Renal pelvis (tissue), 4 donors: ENCODE data around the gene NUMB. TPM values are rescaled to one million over a fixed set of nuclear protein-coding genes. Genes with fewer than 3 reads are reported as not detected.

Experiments
- DNase-seq: peaks from one replicate; pipeline ENCODE4 v3.0.0-alpha.2; 2013
- polyA plus RNA-seq, 3 donors: library from polyadenylated mRNA; unstranded; fragments of 120-200 nt; gene quantifications; one replicate each; pipeline ENCODE4 v1.2.1, GENCODE V29; 2013; ENCODE audit not compliant: insufficient read length in 3 of 3

Gene NUMB
- polyA plus RNA-seq, 3 donors = 76.6 to 127 (median 104) TPM

GRCh38 chr14:73234586-73235394, 223.6 kb downstream of the NUMB start:
- DNase-seq = no peak

GRCh38 chr14:73234029-73234428, 224.3 kb downstream of the NUMB start:
- DNase-seq = no peak

GRCh38 chr14:73233564-73233963, 224.8 kb downstream of the NUMB start:
- no peak for DNase-seq

GRCh38 chr14:73232984-73233383, 225.4 kb downstream of the NUMB start:
- no peak for DNase-seq

- no peak for DNase-seq
These were observed 226.1 kb downstream of the NUMB start for GRCh38 chr14:73231981-73232851.

- no peak for DNase-seq
These were observed 228.3 kb downstream of the NUMB start for GRCh38 chr14:73230051-73230450.

GRCh38 chr14:73227812-73228781, 230.2 kb downstream of the NUMB start:
- no peak for DNase-seq

- DNase-seq = no peak
These were observed 232.8 kb downstream of the NUMB start for GRCh38 chr14:73225496-73225895.

Other genes with a start within 250 kb of the NUMB start
- gene PAPLN, start 221.0 kb downstream of the NUMB start, polyA plus RNA-seq = 10 to 100 TPM; 19.6 to 40.8 (median 35.3) TPM
- 10 to 100 TPM; 11.3 to 12.8 (median 11.6) TPM for gene RIOX1, start 32.4 kb upstream of the NUMB start, polyA plus RNA-seq
- gene ACOT1, start 78.6 kb upstream of the NUMB start, polyA plus RNA-seq = 10 to 100 TPM; 10.4 to 13.9 (median 12.1) TPM
- gene HEATR4, start 100.4 kb upstream of the NUMB start, polyA plus RNA-seq = 1 to 10 TPM; 1.5 to 4.3 (median 2.8) TPM
- 10 to 100 TPM; 58.2 to 81.2 (median 69.6) TPM for gene ACOT2, start 110.7 kb upstream of the NUMB start, polyA plus RNA-seq
- 1 to 10 TPM; 3.5 to 4.2 (median 4.0) TPM for gene ACOT4, start 133.3 kb upstream of the NUMB start, polyA plus RNA-seq
- gene ACOT6, start 154.0 kb upstream of the NUMB start, polyA plus RNA-seq = under 1 TPM; 0.19 to 0.38 (median 0.33) TPM
- 10 to 100 TPM; 16.5 to 22.5 (median 21.8) TPM for gene DNAL1, start 186.4 kb upstream of the NUMB start, polyA plus RNA-seq